Endothelial cell of umbilical vein (primary cell): ENCODE data around the gene TMEM107. TPM values are rescaled to one million over a fixed set of nuclear protein-coding genes. Genes with fewer than 3 reads are reported as not detected.

Experiments used
- BruUV-seq: library from RNA; stranded (reverse); fragments of 400-500 nt; replicated peaks from 2 replicates; lab custom pipeline; 2021; lab: Mats Ljungman, UMichigan
- CTCF ChIA-PET: fragments of 300-600, 350-600 bp; sonication (Branson Sonifier 250); formaldehyde crosslinking; loops from one replicate; lab custom pipeline; 2021; ENCODE audit warnings: antibody characterized with exemption, inconsistent platforms; lab: Charles Lee
- POLR2A ChIA-PET: fragments of 300-600, 350-600 bp; sonication (Branson Sonifier 250); formaldehyde crosslinking; loops from one replicate; lab custom pipeline; 2021; ENCODE audit warnings: antibody characterized with exemption, inconsistent platforms; lab: Charles Lee
- DNase-seq: peaks from one replicate; pipeline ENCODE4 v3.0.0-alpha.2; 2011; ENCODE audit warnings: low read depth, low spot score
- FAIRE-seq: peaks from 2 replicates; lab custom pipeline; 2011; peaks lifted over from hg19 to GRCh38; lab: Jason Lieb, UNC
- H2AFZ ChIP-seq: 2 replicates; pipeline ENCODE4 v1.6.0; 2012; ENCODE audit warnings: low read depth, low read length, control low read depth, inconsistent platforms
- H3K27ac ChIP-seq: 2 replicates; pipeline ENCODE4 v1.5.1; 2011; ENCODE audit warnings: low read depth, mild to moderate bottlenecking, control low read depth, low read length, moderate library complexity; ENCODE audit not compliant: insufficient read depth
- H3K27me3 ChIP-seq, 2 experiments: 2 replicates each; pipeline versions ENCODE4 v1.6.0 to v1.6.1; 2011; ENCODE audit warnings: low read length in 2 of 2, mixed read lengths in 1 of 2; ENCODE audit not compliant: control insufficient read depth in 2 of 2, insufficient read depth in 2 of 2
- H3K36me3 ChIP-seq, 2 experiments: 2 replicates in 1 of 2; 3 replicates in 1 of 2; pipeline ENCODE4 v1.5.1; 2011; ENCODE audit warnings: low read length in 2 of 2, mild to moderate bottlenecking in 1 of 2, moderate library complexity in 1 of 2; ENCODE audit not compliant: control insufficient read depth in 2 of 2, insufficient read depth in 2 of 2; ENCODE audit errors: extremely low read depth in 1 of 2
- H3K4me1 ChIP-seq: 3 replicates; pipeline ENCODE4 v1.5.1; 2011; ENCODE audit warnings: mild to moderate bottlenecking, low read length; ENCODE audit not compliant: control insufficient read depth, insufficient read depth; ENCODE audit errors: extremely low read depth
- H3K4me2 ChIP-seq: 2 replicates; pipeline ENCODE4 v1.6.1; 2011; ENCODE audit warnings: low read length, control low read depth, mixed read lengths; ENCODE audit not compliant: insufficient read depth
- H3K4me3 ChIP-seq, 3 experiments: fragments of 200-600 bp in 1 of 3; sonication (generic), shearing (Covaris generic) in 1 of 3; replicated peaks in 1 of 3; 2 replicates each; pipeline ENCODE4 v1.5.1; 2011 to 2016; ENCODE audit warnings: control low read depth in 3 of 3, low read length in 3 of 3, mild to moderate bottlenecking in 2 of 3, inconsistent platforms in 1 of 3, low read depth in 1 of 3, moderate library complexity in 1 of 3; ENCODE audit not compliant: insufficient read depth in 1 of 3
- H3K79me2 ChIP-seq: 2 replicates; pipeline ENCODE4 v1.6.0; 2012; ENCODE audit warnings: low read length, inconsistent platforms; ENCODE audit not compliant: control insufficient read depth, insufficient read depth
- H3K9ac ChIP-seq: replicated peaks from 2 replicates; pipeline ENCODE3; 2011; ENCODE audit warnings: low read length, control low read depth; ENCODE audit not compliant: insufficient read depth; ENCODE audit errors: extremely low read depth
- H3K9me1 ChIP-seq: replicated peaks from 3 replicates; pipeline ENCODE4 v1.6.0; 2011; ENCODE audit warnings: mild to moderate bottlenecking, low read length; ENCODE audit not compliant: control insufficient read depth, insufficient read depth; ENCODE audit errors: extremely low read depth
- H3K9me3 ChIP-seq: replicated peaks from 2 replicates; pipeline ENCODE4 v1.5.1; 2012; ENCODE audit warnings: low read length, inconsistent platforms; ENCODE audit not compliant: control insufficient read depth, insufficient read depth
- H4K20me1 ChIP-seq: replicated peaks from 2 replicates; pipeline ENCODE3; 2011; ENCODE audit warnings: mild to moderate bottlenecking, low read length; ENCODE audit not compliant: control insufficient read depth, insufficient read depth; ENCODE audit errors: extremely low read depth
- CTCF ChIP-seq, 2 donors: IDR thresholded peaks; 1 replicate in 1 of 2; 2 replicates in 1 of 2; pipeline ENCODE4 v1.5.1; 2011; ENCODE audit warnings: low read length in 2 of 2, mild to moderate bottlenecking in 2 of 2, moderate library complexity in 2 of 2, control low read depth in 1 of 2, inconsistent platforms in 1 of 2, low read depth in 1 of 2; ENCODE audit not compliant: insufficient read depth in 1 of 2; ENCODE audit errors: extremely low read depth in 1 of 2
- EZH2 ChIP-seq: IDR thresholded peaks from 2 replicates; pipeline ENCODE4 v1.6.1; 2012; ENCODE audit warnings: borderline replicate concordance, low read depth, mild to moderate bottlenecking, moderate library complexity, low read length, inconsistent platforms; ENCODE audit not compliant: severe bottlenecking
- FOS ChIP-seq: IDR thresholded peaks from 2 replicates; pipeline ENCODE4 v1.6.1; 2011; ENCODE audit warnings: mild to moderate bottlenecking, low read length, moderate library complexity, borderline replicate concordance; ENCODE audit not compliant: insufficient read depth
- GATA2 ChIP-seq: IDR thresholded peaks from 2 replicates; pipeline ENCODE4 v1.7.0; 2011; ENCODE audit warnings: low read depth, mild to moderate bottlenecking, moderate library complexity, mixed read lengths, low read length; ENCODE audit not compliant: insufficient read length, insufficient read depth
- JUN ChIP-seq: IDR thresholded peaks from 2 replicates; pipeline ENCODE4 v1.6.1; 2011; ENCODE audit warnings: borderline replicate concordance, low read depth; ENCODE audit not compliant: insufficient read length, insufficient read depth
- MYC ChIP-seq: IDR thresholded peaks from one replicate; pipeline ENCODE4 v1.6.1; 2011; ENCODE audit warnings: mild to moderate bottlenecking, low read depth, low read length
- POLR2A ChIP-seq: IDR thresholded peaks from 2 replicates; pipeline ENCODE4 v1.6.1; 2012; ENCODE audit warnings: low read depth, mild to moderate bottlenecking, control low read depth, low read length
- POLR2AphosphoS5 ChIP-seq: IDR thresholded peaks from 2 replicates; pipeline ENCODE4 v1.6.1; 2012; ENCODE audit warnings: low read depth, mild to moderate bottlenecking, control low read depth, low read length, moderate library complexity; ENCODE audit not compliant: insufficient read depth
- dilution Hi-C: fragments of 300-500 bp; cut with MboI; formaldehyde crosslinking; loops from one replicate; pipeline ENCODE4 v1.15.0; 2019; ENCODE audit warnings: low sequenced_read_pairs; ENCODE audit not compliant: extremely low pct_ligation_motif_present
- intact Hi-C: fragments of 100-400 bp; cut with micrococcal nuclease; formaldehyde crosslinking; loops from one replicate; pipeline ENCODE4 v1.10.0; 2022
- polyA plus RNA-seq, 4 experiments: library from polyadenylated mRNA; depleted of rRNA in 3 of 4; stranded (reverse) in 3 of 4; unstranded in 1 of 4; fragments of >200 nt; gene quantifications; 2 replicates each; pipeline versions ENCODE4 v1.2.1 to v1.2.3, GENCODE V29; 2011 to 2012; ENCODE audit warnings: missing spikeins in 1 of 4
- total RNA-seq: library from RNA; stranded (reverse); gene quantifications from 2 replicates; pipeline ENCODE4 v1.2.3, GENCODE V29; 2021
- TF ChIP-seq, protein P1 (sequence below): IDR thresholded peaks from 2 replicates; pipeline ENCODE4 v1.6.1; 2011; ENCODE audit not compliant: insufficient read depth, insufficient read length

Gene TMEM107
- total and polyA plus RNA-seq, 2 donors (not counting 3 experiments of a cell fraction or from before 2014, with no cell fraction given) = 20.4 to 31.6 TPM

DNA sequence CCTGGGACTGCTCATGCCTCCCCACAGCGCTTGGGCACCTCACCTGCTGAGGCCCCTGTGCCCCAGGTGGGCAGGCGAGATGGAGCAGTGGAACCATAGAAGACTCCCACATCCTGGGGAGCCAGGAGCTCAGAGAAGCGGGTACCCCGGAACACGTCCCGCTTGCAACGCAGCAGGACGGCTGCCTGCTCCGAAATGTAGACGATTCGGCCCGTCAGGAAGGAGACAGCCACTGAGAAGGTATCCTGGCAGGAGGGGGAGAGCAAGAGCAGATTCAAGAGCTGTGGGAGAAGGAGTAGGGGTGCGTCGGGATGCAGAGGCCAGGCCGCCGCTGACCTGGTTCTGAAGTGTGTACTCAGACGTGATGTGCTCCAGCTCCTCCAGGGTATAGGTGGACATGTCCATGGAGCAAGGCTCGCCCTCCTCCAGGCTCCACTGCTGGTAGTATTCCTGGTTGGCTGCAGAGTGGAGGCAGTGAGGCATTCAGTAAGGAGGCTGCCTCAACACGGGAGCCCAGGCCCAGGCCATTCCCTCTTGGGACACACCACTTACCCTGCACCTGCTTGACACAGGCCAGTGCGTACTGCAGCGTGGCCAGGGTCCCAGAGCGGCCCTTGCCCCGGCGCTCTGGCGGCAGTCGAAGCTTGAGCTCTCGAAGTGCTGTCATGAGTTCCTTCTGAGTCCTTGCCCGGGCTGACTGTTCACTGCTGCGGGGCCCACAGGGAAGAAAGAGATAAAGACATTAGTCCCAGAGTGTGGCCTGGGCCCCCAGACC is 26.6 kb downstream of the TMEM107 start:
- TF ChIP-seq CTCF (IDR thresholded peaks at IDR 0.05; ENCODE audit: extremely low read depth in 1 of 2, insufficient read depth in 1 of 2, low read depth in 1 of 2, low read length in 2 of 2) (no peak), MYC (no peak), POLR2AphosphoS5 (no peak), EZH2 (no peak), POLR2A (no peak), JUN (no peak), FOS (no peak), GATA2 (no peak)
- TF ChIP-seq, protein P1, sequence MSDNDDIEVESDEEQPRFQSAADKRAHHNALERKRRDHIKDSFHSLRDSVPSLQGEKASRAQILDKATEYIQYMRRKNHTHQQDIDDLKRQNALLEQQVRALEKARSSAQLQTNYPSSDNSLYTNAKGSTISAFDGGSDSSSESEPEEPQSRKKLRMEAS = no peak
- BruUV-seq = no TSS peak
- H3K9ac ChIP-seq = no peak overlapping the region
- no peak overlapping the region for H3K4me2 ChIP-seq
- H3K36me3 ChIP-seq = peaks cover 2 to 49% of the 10 kb centered on the region in 2 experiments
- FAIRE-seq (no peak), DNase-seq (no peak)
- H3K27ac ChIP-seq = no peak overlapping the region
- H3K79me2 ChIP-seq = peaks cover 5% of the 10 kb centered on the region
- H3K27me3 ChIP-seq = no peaks in the 10 kb centered on the region
- no peaks in the 10 kb centered on the region for H4K20me1 ChIP-seq
- ChIA-PET CTCF (interaction anchor here (3.6 kb wide), 1 partner anchor 9 kb away, joined by 28 read pairs; no protein-coding TSS in a partner anchor), POLR2A (no interaction called here)
- no peaks in the 10 kb centered on the region for H3K9me3 ChIP-seq
- no peak overlapping the region for H3K4me3 ChIP-seq
- peaks cover 30% of the 10 kb centered on the region for H3K4me1 ChIP-seq
- dilution Hi-C loops (no loop called here), intact Hi-C loops (no loop called here)
- H3K9me1 ChIP-seq = no peaks in the 10 kb centered on the region
- H2AFZ ChIP-seq = no peak overlapping the region
